GM08714 (cell line): ENCODE results near the gene POLR2E.

Source experiments
- H3K4me3 ChIP-seq: fragments of 200-500 bp; sonication (Bioruptor generic); 2 replicates; pipeline ENCODE4 v1.5.1; 2014; ENCODE audit warnings: mild to moderate bottlenecking, low read length, inconsistent platforms
- ZNF274 ChIP-seq: IDR thresholded peaks from 2 replicates; pipeline ENCODE4 v1.6.1; 2012; ENCODE audit warnings: mild to moderate bottlenecking, low read depth, low read length

Gene POLR2E

DNA sequence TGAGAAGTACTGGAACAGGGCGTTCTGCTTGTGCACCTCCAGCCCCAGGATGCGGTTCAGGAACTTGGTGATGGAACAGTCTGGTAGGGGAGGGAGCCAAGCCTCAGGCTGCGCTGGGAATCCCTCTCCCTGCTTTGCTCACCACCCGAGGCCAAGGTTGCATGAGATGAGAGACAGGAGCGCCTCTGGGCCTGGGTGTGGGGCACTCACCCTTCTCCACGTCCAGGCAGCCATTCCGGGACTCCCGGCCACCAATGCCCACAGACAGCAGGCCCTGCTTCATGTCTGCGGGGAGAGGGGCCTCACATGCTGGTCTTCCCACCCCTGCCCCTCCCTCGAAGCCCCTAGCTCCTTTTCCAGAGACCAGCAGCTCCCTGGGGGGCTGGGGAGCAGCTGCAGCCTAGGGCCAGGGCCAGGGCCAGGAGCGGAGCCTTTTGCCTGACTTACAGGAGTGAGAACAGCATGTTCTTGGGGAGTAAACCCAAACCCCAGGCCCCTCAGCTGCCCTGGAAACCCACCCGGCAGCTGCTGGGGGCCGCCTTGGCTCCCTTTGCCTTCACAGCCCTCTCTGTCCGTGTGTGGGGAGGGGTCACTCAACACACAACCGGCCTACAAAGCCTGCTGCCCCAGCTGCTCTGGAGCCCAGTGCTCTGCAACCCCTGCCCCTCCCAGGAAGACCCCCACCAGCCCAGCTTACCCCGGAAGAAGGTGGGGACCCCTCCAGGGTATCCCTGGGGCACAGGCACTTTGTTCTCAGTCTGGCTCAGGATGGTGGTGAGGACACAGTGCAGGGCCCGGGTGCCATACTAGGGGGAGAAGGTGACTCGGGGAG is 15.8 kb upstream of the POLR2E start:
- no peak overlapping the region for H3K4me3 ChIP-seq
- TF ChIP-seq ZNF274: no peak

GRCh38 chr19:1109697-1110671 is 14.8 kb upstream of the POLR2E start:
- TF ChIP-seq ZNF274: no peak
- H3K4me3 ChIP-seq: no peak overlapping the region

GRCh38 chr19:1109032-1109551 is 13.9 kb upstream of the POLR2E start:
- no peak for TF ChIP-seq ZNF274

DNA sequence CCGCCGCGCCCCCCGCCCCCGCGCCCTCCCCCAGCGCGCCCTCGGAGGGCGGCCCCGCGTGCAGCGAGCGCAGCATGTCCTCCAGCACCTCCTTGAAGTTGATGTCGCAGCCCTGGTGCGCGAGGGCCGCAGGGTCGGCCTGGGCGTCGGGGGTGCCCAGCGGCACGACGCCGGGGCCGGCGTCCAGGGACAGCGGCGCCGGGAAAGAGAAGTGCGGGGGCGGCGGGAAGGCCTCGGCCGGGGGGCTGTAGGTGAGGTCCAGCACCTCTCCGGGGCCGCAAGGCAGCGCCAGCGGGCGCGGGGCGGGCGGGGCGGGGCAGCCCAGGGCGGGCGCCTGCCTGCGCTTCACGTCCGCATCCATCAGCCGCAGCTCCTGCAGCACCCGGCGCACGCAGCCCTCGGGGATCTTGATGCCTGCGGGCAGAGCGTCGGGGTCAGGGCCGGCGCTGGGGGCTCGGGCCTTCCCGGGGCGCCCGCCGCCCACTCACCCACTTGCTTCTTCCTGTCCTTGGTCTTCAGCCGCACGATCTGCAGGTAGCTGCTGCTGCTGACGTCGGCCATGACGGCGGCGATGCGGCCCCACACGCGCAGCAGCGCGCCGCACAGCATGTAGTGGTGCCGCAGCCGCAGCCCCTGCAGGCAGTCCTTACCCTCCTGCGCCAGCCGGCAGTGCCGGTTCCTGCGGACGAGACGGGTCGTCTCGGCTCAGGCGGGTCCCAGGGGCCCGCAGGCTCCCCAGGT is 13.3 kb upstream of the POLR2E start:
- no peak for TF ChIP-seq ZNF274
- H3K4me3 ChIP-seq: no peak overlapping the region

More at GRCh38 chr19:1109032-1109551, 13.9 kb upstream of the POLR2E start:
- no peak overlapping the region for H3K4me3 ChIP-seq

DNA sequence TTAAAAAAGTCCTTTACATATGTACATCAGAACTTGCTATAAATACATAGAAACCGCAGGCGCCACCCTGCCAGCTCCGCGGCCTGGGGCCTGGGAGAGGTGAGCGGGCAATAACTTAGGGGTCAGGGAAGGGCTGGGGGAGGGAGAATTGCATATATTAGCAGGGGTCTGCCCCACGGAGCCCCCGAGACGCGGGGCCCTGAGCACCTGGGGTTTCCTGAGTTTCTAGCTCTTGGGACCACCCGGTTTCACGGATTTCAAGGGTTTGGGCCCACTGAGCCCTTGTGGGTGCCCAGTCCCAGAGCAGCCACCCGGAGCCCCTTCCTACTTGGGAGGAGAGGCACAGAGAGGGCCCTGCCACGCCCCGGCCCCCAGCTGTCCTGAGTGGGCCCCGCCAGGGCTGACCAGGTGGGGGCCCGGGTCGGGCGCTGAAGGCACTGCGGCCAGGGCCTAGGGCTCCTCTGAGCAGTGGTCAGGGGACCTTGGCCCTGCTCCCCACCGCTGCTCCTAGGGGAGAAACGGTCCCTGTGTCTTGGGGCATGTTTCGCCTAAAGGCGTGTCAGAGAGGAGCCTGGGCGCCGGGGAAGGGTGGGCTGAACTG is 12.6 kb upstream of the POLR2E start:
- TF ChIP-seq ZNF274: no peak
- H3K4me3 ChIP-seq: no peak overlapping the region

DNA sequence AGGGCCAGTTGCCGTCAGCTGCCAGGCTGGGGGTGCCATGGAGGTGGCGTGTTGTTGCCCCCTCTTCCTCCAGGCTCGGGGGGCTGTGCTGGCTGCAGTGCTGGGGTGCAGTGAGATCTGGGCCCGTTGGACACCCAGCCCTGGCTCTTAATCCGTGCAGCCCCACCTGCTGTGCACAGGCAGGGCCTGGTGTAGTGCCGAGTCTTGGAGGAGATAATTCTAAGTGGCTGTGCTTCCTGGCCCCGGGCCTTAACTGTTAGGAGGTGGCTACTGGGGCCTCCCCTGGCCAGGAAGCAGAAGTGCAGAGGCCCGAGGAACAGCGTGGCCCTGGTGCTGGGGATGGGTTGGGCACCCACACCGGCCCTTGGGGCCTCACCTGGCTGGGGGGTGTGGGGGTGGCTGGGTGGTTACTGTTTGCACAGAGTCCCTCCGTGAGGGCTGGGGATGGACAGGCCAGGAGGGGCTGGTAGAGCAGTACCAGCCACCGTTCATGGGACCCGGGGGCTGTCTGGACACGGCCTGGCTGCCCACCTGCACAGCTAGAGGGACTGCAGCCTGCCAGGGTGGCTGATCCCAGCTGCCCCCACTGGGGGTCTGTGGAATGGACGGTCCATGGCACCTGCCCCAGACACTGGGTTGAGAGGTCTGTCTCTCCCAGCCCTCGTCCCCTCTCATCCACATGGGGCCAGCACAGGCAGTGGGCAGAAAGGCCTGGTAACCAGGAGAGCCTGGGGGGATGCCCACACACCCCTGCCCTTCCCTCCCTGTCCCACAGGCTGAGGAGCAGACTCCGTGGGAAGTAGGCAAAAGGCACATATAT is 11.9 kb upstream of the POLR2E start:
- H3K4me3 ChIP-seq: no peak overlapping the region
- no peak for TF ChIP-seq ZNF274

- H3K4me3 ChIP-seq: no peak overlapping the region
Measured at GRCh38 chr19:1105873-1106840, 11.0 kb upstream of the POLR2E start.

GRCh38 chr19:1105008-1105872 is 10.1 kb upstream of the POLR2E start:
- peak overlapping the region; percentile 85 for H3K4me3 ChIP-seq
- no peak for TF ChIP-seq ZNF274

More at GRCh38 chr19:1105873-1106840, 11.0 kb upstream of the POLR2E start:
- no peak for TF ChIP-seq ZNF274

DNA sequence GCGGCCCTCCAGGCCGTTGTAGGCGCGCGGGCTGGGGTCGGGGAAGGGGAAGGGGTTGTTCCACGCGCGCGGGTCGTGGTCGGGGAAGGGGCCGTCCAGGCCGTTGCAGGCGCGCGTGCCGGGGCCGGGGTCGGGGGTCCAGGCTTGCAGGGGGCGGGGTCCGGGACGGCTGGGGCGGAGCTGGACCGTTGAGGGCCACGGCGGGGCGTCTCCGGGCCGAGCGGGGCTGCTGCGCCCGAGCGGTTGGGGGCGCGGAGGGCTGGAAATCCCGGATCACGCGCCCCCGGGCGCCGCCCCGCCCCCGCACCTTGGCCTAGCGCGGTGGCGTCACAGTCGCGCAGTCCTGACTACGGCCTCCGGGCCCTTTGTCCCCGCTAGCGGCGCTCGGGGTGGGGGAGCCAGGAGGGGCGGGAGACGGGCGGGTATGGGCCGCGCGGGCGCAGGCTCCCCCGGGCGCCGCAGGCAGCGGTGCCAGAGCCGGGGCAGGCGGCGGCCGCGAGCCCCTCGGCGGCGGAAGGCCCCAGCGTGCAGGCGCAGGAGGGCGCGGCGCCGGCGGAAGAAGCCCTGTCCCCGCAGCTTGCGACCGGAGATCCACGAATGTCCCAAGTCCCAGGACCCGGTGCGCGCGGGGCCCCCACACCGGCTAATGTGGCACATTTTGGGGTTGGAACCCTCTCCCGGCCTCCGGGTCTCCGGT is 9.3 kb upstream of the POLR2E start:
- no peak for TF ChIP-seq ZNF274
- peak overlapping the region; percentile 85 for H3K4me3 ChIP-seq

DNA sequence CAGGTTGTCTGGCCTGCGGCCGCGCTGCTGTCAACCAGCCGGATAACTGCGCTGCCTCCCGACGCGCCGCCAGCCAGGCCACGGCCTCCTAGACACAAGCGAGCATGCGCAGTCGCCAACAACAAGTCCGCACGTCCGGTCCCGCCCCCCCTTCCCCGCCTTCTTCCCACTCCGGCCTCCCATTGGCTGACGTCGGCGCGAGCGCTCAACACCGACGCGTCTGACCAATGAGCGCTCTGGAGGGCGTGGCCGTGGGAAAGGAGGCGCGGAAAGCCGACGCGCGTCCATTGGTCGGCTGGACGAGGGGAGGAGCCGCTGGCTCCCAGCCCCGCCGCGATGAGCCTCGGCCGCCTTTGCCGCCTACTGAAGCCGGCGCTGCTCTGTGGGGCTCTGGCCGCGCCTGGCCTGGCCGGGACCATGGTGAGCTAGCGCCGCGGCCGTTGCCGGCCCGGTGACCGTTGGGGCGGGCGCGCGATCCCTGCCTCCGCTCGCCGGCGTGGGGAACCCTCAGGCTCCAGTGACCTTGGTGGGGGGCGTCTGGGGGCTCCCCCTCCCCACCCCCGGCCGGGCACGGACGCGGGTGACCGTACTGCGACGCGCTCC is 8.6 kb upstream of the POLR2E start, which contains the start of gene GPX4:
Gene GPX4, plus strand, starts transcription at position 287 of the 603 bp plus-strand sequence. Its CDS starts 50 bp downstream, at position 337.
- H3K4me3 ChIP-seq: peak within 1 kb of the TSS; percentile 85
- TF ChIP-seq ZNF274: no peak
